Upper lobe of right lung (tissue), 1 donor: ENCODE results near the gene SLC25A29. TPM values are rescaled to one million over a fixed set of nuclear protein-coding genes. Genes with fewer than 3 reads are reported as not detected.
A peak's percentile ranks its signal among the peaks of the same experiment; 100 is the strongest.
"Not testable (repeated sequence)": the region's sequence is repeated elsewhere in the genome, so short reads cannot be mapped to it uniquely, and the experiment has no call there.

Source experiments
- ATAC-seq: fragments of 200-7000 bp; cut with Tn5 transposase; one replicate; pipeline ENCODE4 v1.9.1; 2020; ENCODE audit warnings: mild to moderate bottlenecking, moderate library complexity
- DNase-seq: peaks from one replicate; pipeline ENCODE4 v3.0.0-alpha.2; 2020
- H3K27ac ChIP-seq: fragments of 200-600 bp; one replicate; pipeline ENCODE4 v1.8.0; 2022
- H3K27me3 ChIP-seq: fragments of 200-600 bp; one replicate; pipeline ENCODE4 v1.8.0; 2022; ENCODE audit warnings: mild to moderate bottlenecking
- H3K36me3 ChIP-seq: fragments of 200-600 bp; one replicate; pipeline ENCODE4 v1.8.0; 2022
- H3K4me1 ChIP-seq: fragments of 200-600 bp; one replicate; pipeline ENCODE4 v1.8.0; 2022
- H3K4me3 ChIP-seq: fragments of 200-600 bp; one replicate; pipeline ENCODE4 v1.8.0; 2022; ENCODE audit warnings: mild to moderate bottlenecking
- H3K9me3 ChIP-seq: fragments of 200-600 bp; one replicate; pipeline ENCODE4 v1.8.0; 2022
- CTCF ChIP-seq: fragments of 200-600 bp; IDR thresholded peaks from one replicate; pipeline ENCODE4 v1.8.0; 2022; ENCODE audit warnings: antibody characterized with exemption
- intact Hi-C: fragments of 100-400 bp; cut with DNase I; formaldehyde crosslinking; loops from one replicate; pipeline ENCODE4 v1.11.0; 2022
- total RNA-seq: library from RNA; stranded (reverse); fragmentation: NEBNext Ultra II Directional; extraction: Animal tissue kit (Norgen Biotek cat#: 25700); gene quantifications from one replicate; pipeline ENCODE4 v1.2.1, GENCODE V29; 2021
- donor health status: DM: no; HTN: yes; CAD: no; lungs with severe emphysema.

The SLC25A29 gene
- total RNA-seq, 1 donor from 2014 or later: 104 TPM

- Histone ChIP-seq H3K9me3 (no peaks in the 10 kb centered on the region), H3K36me3 (peaks cover 5% of the 10 kb centered on the region), H3K4me1 (peaks cover 32% of the 10 kb centered on the region), H3K27ac (no peak overlapping the region), H3K4me3 (no peak overlapping the region), H3K27me3 (no peaks in the 10 kb centered on the region)
- no peak for DNase-seq
- ATAC-seq: no peak
- TF ChIP-seq CTCF: no peak
- intact Hi-C loops: no loop called here
Observed at GRCh38 chr14:100298551-100299237, 7.5 kb downstream of the SLC25A29 start.

- Histone ChIP-seq H3K27me3 (no peaks in the 10 kb centered on the region), H3K27ac (peak overlapping the region; percentile 76), H3K4me1 (peaks cover 21% of the 10 kb centered on the region), H3K4me3 (peak overlapping the region; percentile 16), H3K9me3 (no peaks in the 10 kb centered on the region), H3K36me3 (peaks cover 5% of the 10 kb centered on the region)
- ATAC-seq (peak; percentile 93), DNase-seq (peak; percentile 77)
- intact Hi-C loops: no loop called here
- no peak for TF ChIP-seq CTCF
Observed at GRCh38 chr14:100297320-100298300, 8.6 kb downstream of the SLC25A29 start.

GRCh38 chr14:100296729-100297128 is 9.5 kb downstream of the SLC25A29 start:
- intact Hi-C loops, H3K4me3 ChIP-seq: not testable (repeated sequence)

GRCh38 chr14:100296106-100296651 is 10.1 kb downstream of the SLC25A29 start:
- Histone ChIP-seq H3K36me3 (peaks cover 12% of the 10 kb centered on the region), H3K9me3 (no peaks in the 10 kb centered on the region), H3K27me3 (no peaks in the 10 kb centered on the region), H3K27ac (peak overlapping the region; percentile 76), H3K4me1 (peaks cover 19% of the 10 kb centered on the region), H3K4me3 (no peak overlapping the region)
- intact Hi-C loops: no loop called here
- ATAC-seq (peak; percentile 10), DNase-seq (peak; percentile 50)
- no peak for TF ChIP-seq CTCF

More at GRCh38 chr14:100296729-100297128, 9.5 kb downstream of the SLC25A29 start:
- H3K4me1 ChIP-seq: peaks cover 19% of the 10 kb centered on the region
- H3K27me3 ChIP-seq, H3K9me3 ChIP-seq, H3K36me3 ChIP-seq, ATAC-seq: not testable (repeated sequence)
- peak; percentile 45 for DNase-seq
- H3K27ac ChIP-seq: peak overlapping the region; percentile 76

GRCh38 chr14:100295376-100296105 is 10.7 kb downstream of the SLC25A29 start:
- TF ChIP-seq CTCF: no peak
- H3K27me3 ChIP-seq: no peaks in the 10 kb centered on the region
- H3K4me1 ChIP-seq: peaks cover 19% of the 10 kb centered on the region
- H3K36me3 ChIP-seq: peaks cover 12% of the 10 kb centered on the region
- ATAC-seq (no peak), DNase-seq (peak; percentile 26)
- no peaks in the 10 kb centered on the region for H3K9me3 ChIP-seq
- intact Hi-C loops: no loop called here
- no peak overlapping the region for H3K27ac ChIP-seq
- H3K4me3 ChIP-seq: no peak overlapping the region
